Panc1 (cell line): Measurements from ENCODE around the gene ADAMTS9. TPM values are rescaled to one million over a fixed set of nuclear protein-coding genes. Genes with fewer than 3 reads are reported as not detected.

Experiments
- ATAC-seq: fragments of 200-7000 bp; cut with Tn5 transposase; 2 replicates; pipeline ENCODE4 v1.9.1; 2020; ENCODE audit warnings: mild to moderate bottlenecking, moderate library complexity
- BruUV-seq: library from RNA; stranded (reverse); fragments of 400-500 nt; replicated peaks from 2 replicates; lab custom pipeline; 2021; lab: Mats Ljungman, UMichigan
- CTCF ChIA-PET: fragments of 300-600 bp; sonication (Branson Sonifier 250); formaldehyde crosslinking; loops from one replicate; lab custom pipeline; 2022; ENCODE audit warnings: antibody characterized with exemption; lab: Charles Lee
- POLR2A ChIA-PET: fragments of 300-600 bp; sonication (Branson Sonifier 250); formaldehyde crosslinking; loops from one replicate; lab custom pipeline; 2022; ENCODE audit warnings: antibody characterized with exemption; lab: Charles Lee
- DNase-seq: peaks from one replicate; pipeline ENCODE4 v3.0.0-alpha.2; 2010; ENCODE audit warnings: low read depth, low spot score
- H3K27ac ChIP-seq: 2 replicates; pipeline ENCODE4 v1.5.1; 2011; ENCODE audit warnings: mild to moderate bottlenecking, low read length, inconsistent platforms
- H3K27me3 ChIP-seq: fragments of 200-500 bp; sonication (Bioruptor generic); 2 replicates; pipeline ENCODE4 v1.6.0; 2014; ENCODE audit warnings: low read length, inconsistent platforms; ENCODE audit not compliant: control insufficient read depth, insufficient read depth
- H3K36me3 ChIP-seq: fragments of 200-500 bp; sonication (Bioruptor generic); 2 replicates; pipeline ENCODE4 v1.5.1; 2014; ENCODE audit warnings: inconsistent platforms, mild to moderate bottlenecking, low read length, moderate library complexity; ENCODE audit not compliant: control insufficient read depth, insufficient read depth
- H3K4me1 ChIP-seq: 2 replicates; pipeline ENCODE4 v1.5.1; 2011; ENCODE audit warnings: inconsistent platforms, mild to moderate bottlenecking, low read length, moderate library complexity; ENCODE audit not compliant: control insufficient read depth, insufficient read depth
- H3K4me3 ChIP-seq, 2 experiments: 2 replicates each; pipeline ENCODE4 v1.5.1; 2011 to 2012; ENCODE audit warnings: low read depth in 2 of 2, low read length in 2 of 2, mild to moderate bottlenecking in 2 of 2, inconsistent platforms in 1 of 2, moderate library complexity in 1 of 2
- H3K9me3 ChIP-seq: fragments of 200-500 bp; sonication (Bioruptor generic); 2 replicates; pipeline ENCODE4 v1.5.1; 2014; ENCODE audit warnings: low read depth, mild to moderate bottlenecking, inconsistent platforms, low read length, moderate library complexity; ENCODE audit not compliant: control insufficient read depth, insufficient read depth
- POLR2AphosphoS5 ChIP-seq: IDR thresholded peaks from 2 replicates; pipeline ENCODE4 v1.6.1; 2012; ENCODE audit warnings: mild to moderate bottlenecking, low read depth, low read length, moderate library complexity
- REST ChIP-seq, 2 experiments: IDR thresholded peaks; 2 replicates each; pipeline ENCODE4 v1.6.1; 2011 to 2012; ENCODE audit warnings: low read depth in 2 of 2, control low read depth in 1 of 2, low read length in 1 of 2, mild to moderate bottlenecking in 1 of 2, moderate library complexity in 1 of 2; ENCODE audit not compliant: insufficient read depth in 1 of 2
- SIN3A ChIP-seq: IDR thresholded peaks from 2 replicates; pipeline ENCODE4 v1.6.1; 2012; ENCODE audit warnings: low read depth, mild to moderate bottlenecking, low read length, moderate library complexity, borderline replicate concordance; ENCODE audit not compliant: insufficient read depth
- TCF7L2 ChIP-seq: IDR thresholded peaks from 2 replicates; pipeline ENCODE4 v1.6.1; 2011; ENCODE audit warnings: mild to moderate bottlenecking, low read depth, low read length, inconsistent platforms
- in situ Hi-C: cut with HindIII; loops from 2 replicates; pipeline ENCODE4 v1.10.0; 2016; ENCODE audit warnings: low sequenced_read_pairs, low pct_unique_long_range_greater_than_20kb
- intact Hi-C: fragments of 100-400 bp; cut with micrococcal nuclease; formaldehyde crosslinking; loops from one replicate; pipeline ENCODE4 v1.10.0; 2022; ENCODE audit not compliant: unreplicated experiment
- total RNA-seq: library from RNA; stranded (reverse); gene quantifications from one replicate; pipeline ENCODE4 v1.2.1, GENCODE V29; 2021; ENCODE audit not compliant: unreplicated experiment
- TF ChIP-seq, protein P1 (sequence below): fragments of 450-650 bp; IDR thresholded peaks from 2 replicates; pipeline ENCODE4 v1.5.1; 2017; ENCODE audit warnings: mild to moderate bottlenecking

The ADAMTS9 gene
- total RNA-seq, 1 experiment from 2014 or later = 0.05 TPM

DNA sequence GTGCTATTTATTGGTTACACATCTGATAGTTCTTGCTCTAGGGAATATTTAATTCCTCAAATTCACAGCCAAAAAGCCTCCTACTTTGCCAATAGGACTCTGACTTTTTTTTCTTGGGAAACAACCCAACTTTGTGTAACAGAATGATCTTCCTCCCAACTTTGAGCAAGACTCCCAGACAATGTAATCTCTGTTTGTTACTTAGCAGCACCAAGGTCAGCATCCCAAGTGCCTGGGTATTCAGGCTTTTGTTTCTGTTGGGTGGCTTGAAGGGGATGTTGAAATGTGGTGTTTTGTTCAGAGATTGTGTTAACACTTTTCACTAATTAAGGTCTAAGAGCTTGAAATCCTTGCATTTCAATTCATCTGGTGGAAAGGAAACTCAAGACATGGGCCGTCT lies 115.8 kb downstream of the ADAMTS9 start:
- Histone ChIP-seq H3K9me3 (no peaks in the 10 kb centered on the region), H3K4me1 (no peaks in the 10 kb centered on the region), H3K27me3 (no peaks in the 10 kb centered on the region), H3K27ac (no peak overlapping the region), H3K4me3 (no peak overlapping the region), H3K36me3 (no peaks in the 10 kb centered on the region)
- intact Hi-C loops = no loop called here
- no peak for TF ChIP-seq REST (IDR thresholded peaks at IDR 0.05; ENCODE audit: insufficient read depth in 1 of 2, low read depth in 2 of 2, low read length in 1 of 2)
- TF ChIP-seq, protein P1, sequence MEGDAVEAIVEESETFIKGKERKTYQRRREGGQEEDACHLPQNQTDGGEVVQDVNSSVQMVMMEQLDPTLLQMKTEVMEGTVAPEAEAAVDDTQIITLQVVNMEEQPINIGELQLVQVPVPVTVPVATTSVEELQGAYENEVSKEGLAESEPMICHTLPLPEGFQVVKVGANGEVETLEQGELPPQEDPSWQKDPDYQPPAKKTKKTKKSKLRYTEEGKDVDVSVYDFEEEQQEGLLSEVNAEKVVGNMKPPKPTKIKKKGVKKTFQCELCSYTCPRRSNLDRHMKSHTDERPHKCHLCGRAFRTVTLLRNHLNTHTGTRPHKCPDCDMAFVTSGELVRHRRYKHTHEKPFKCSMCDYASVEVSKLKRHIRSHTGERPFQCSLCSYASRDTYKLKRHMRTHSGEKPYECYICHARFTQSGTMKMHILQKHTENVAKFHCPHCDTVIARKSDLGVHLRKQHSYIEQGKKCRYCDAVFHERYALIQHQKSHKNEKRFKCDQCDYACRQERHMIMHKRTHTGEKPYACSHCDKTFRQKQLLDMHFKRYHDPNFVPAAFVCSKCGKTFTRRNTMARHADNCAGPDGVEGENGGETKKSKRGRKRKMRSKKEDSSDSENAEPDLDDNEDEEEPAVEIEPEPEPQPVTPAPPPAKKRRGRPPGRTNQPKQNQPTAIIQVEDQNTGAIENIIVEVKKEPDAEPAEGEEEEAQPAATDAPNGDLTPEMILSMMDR = no peak
- TF ChIP-seq POLR2AphosphoS5 = no peak
- in situ Hi-C loops = no loop called here
- ATAC-seq (no peak), DNase-seq (no peak)
- ChIA-PET POLR2A (no interaction called here), CTCF (no interaction called here)
- no TSS peak for BruUV-seq

DNA sequence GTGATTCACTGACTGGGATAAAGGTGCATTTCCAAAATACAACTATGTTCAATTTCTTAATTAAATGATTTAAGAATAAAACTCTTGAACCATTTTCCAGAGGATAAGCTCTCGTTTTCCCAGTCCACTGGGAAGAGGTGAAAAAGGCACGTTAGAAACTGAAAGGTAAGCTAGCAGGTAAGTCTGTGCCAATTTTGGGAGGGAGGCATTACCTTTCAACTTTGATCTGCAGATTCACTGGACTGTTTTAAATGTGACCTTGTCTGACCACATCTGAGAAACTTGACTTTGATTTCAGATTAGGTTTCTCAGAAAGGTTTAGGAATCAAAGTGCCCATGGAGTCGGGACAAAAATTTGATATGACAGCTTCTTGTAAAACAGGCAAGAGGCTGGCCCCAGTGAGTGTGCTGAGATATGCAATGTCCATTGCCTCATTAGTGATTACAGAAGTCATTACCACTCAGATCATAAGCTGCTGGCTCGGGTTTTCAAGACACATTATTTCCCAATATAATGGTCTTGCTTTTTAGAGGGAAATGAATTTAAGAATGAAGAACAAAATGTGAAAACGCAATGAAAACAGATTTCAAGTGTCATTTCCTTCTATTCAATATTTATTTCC lies 118.8 kb downstream of the ADAMTS9 start:
- DNase-seq (no peak), ATAC-seq (no peak)
- ChIA-PET CTCF (no interaction called here), POLR2A (no interaction called here)
- Histone ChIP-seq H3K27ac (no peak overlapping the region), H3K9me3 (no peaks in the 10 kb centered on the region), H3K36me3 (no peaks in the 10 kb centered on the region), H3K4me1 (no peaks in the 10 kb centered on the region), H3K27me3 (no peaks in the 10 kb centered on the region), H3K4me3 (no peak overlapping the region)
- BruUV-seq = no TSS peak
- intact Hi-C loops = no loop called here
- in situ Hi-C loops = no loop called here
- TF ChIP-seq REST (IDR thresholded peaks at IDR 0.05; ENCODE audit: insufficient read depth in 1 of 2, low read depth in 2 of 2, low read length in 1 of 2) = no peak
- TF ChIP-seq SIN3A = no peak
- no peak for TF ChIP-seq TCF7L2
- TF ChIP-seq, protein P1 = no peak
- TF ChIP-seq POLR2AphosphoS5 = no peak
